Measurements from ENCODE around the gene ROBO1.

The ROBO1 gene

DNA sequence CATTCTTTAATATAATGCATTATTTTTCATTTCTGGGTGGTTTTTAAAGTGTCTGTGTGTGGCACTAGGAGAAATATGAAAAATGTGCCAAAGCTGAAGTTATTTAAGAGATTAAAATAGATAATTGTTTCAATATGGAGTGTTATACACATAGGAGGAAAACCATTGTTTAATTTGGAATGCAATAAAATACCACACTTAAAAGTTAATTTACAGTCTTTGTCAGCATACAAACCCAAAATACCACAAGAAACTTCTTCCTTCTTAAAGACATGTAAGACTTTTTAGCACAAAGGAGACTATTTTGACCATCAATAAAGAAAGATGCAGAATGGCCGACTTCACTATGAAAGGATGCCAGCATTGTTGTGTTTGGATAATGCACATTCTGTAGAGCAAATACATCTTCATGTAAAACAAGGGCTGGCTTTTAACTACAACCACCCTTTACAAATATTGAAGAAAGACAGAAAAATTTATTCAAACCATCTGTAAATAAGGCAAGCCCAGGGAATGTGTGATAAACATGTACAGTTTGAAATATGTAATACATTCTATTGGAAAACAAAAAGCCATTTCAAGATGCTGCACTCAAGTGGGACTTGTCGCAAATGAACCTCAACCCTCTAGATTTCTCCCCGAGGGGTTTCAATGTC lies 1146.6 kb downstream of the ROBO1 start:
- Mint-ChIP-seq H3K27ac (no peak overlapping the region), H3K4me1 (ENCODE audit: low read depth) (no peaks in the 10 kb centered on the region), H3K4me3 (no peak overlapping the region), H3K9me3 (ENCODE audit: low read depth) (no peaks in the 10 kb centered on the region), H3K36me3 (no peaks in the 10 kb centered on the region), H3K27me3 (no peaks in the 10 kb centered on the region)

GRCh38 chr3:78614486-78614885 lies 1153.3 kb downstream of the ROBO1 start:
- H3K4me3 Mint-ChIP-seq = no peak overlapping the region
- H3K9me3 Mint-ChIP-seq (ENCODE audit: low read depth) = no peaks in the 10 kb centered on the region

GRCh38 chr3:78613421-78613879 lies 1154.3 kb downstream of the ROBO1 start:
- H3K27ac Mint-ChIP-seq = no peak overlapping the region
- no peaks in the 10 kb centered on the region for H3K36me3 Mint-ChIP-seq
- H3K4me1 Mint-ChIP-seq (ENCODE audit: low read depth) = no peaks in the 10 kb centered on the region
- no peaks in the 10 kb centered on the region for H3K27me3 Mint-ChIP-seq
- H3K9me3 Mint-ChIP-seq (ENCODE audit: low read depth) = no peaks in the 10 kb centered on the region
- H3K4me3 Mint-ChIP-seq = no peak overlapping the region

More at GRCh38 chr3:78614486-78614885, 1153.3 kb downstream of the ROBO1 start:
- Mint-ChIP-seq H3K36me3 (no peaks in the 10 kb centered on the region), H3K27me3 (no peaks in the 10 kb centered on the region), H3K27ac (no peak overlapping the region), H3K4me1 (ENCODE audit: low read depth) (no peaks in the 10 kb centered on the region)

GRCh38 chr3:78611278-78611677 lies 1156.5 kb downstream of the ROBO1 start:
- no peak overlapping the region for H3K27ac Mint-ChIP-seq
- H3K27me3 Mint-ChIP-seq = no peaks in the 10 kb centered on the region
- H3K4me1 Mint-ChIP-seq (ENCODE audit: low read depth) = no peaks in the 10 kb centered on the region
- no peaks in the 10 kb centered on the region for H3K9me3 Mint-ChIP-seq (ENCODE audit: low read depth)
- no peak overlapping the region for H3K4me3 Mint-ChIP-seq
- no peaks in the 10 kb centered on the region for H3K36me3 Mint-ChIP-seq

- Mint-ChIP-seq H3K9me3 (ENCODE audit: low read depth) (no peaks in the 10 kb centered on the region), H3K27me3 (no peaks in the 10 kb centered on the region), H3K27ac (no peak overlapping the region), H3K36me3 (no peaks in the 10 kb centered on the region), H3K4me1 (ENCODE audit: low read depth) (no peaks in the 10 kb centered on the region), H3K4me3 (no peak overlapping the region)
These were observed 1157.2 kb downstream of the ROBO1 start for GRCh38 chr3:78610462-78611125.

GRCh38 chr3:78606756-78607155 lies 1161.0 kb downstream of the ROBO1 start:
- Mint-ChIP-seq H3K27ac (no peak overlapping the region), H3K4me1 (ENCODE audit: low read depth) (no peaks in the 10 kb centered on the region), H3K36me3 (no peaks in the 10 kb centered on the region), H3K4me3 (no peak overlapping the region), H3K27me3 (no peaks in the 10 kb centered on the region), H3K9me3 (ENCODE audit: low read depth) (no peaks in the 10 kb centered on the region)

DNA sequence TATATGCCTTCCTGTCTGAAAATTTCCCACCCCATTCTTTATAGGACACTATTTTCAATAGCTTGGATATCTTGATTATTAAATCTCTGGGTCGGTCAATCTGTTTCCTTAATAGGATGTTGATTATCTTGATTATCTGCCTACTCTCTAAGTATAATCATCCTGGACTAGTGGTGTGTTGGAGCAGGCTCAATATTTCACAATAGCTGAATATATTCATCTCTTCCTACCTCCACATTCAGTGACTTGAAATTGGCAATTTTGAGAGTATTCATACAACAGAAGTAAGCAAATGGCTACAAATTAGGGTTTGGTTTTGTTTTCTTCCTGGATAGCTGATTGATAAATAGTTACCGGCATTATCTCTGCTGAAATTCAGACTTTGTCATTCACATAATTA lies 1162.6 kb downstream of the ROBO1 start:
- no peaks in the 10 kb centered on the region for H3K27me3 Mint-ChIP-seq
- H3K4me1 Mint-ChIP-seq (ENCODE audit: low read depth) = no peaks in the 10 kb centered on the region
- no peaks in the 10 kb centered on the region for H3K36me3 Mint-ChIP-seq
- no peak overlapping the region for H3K27ac Mint-ChIP-seq
- no peak overlapping the region for H3K4me3 Mint-ChIP-seq
- no peaks in the 10 kb centered on the region for H3K9me3 Mint-ChIP-seq (ENCODE audit: low read depth)

GRCh38 chr3:78604341-78604740 lies 1163.5 kb downstream of the ROBO1 start:
- Mint-ChIP-seq H3K4me1 (ENCODE audit: low read depth) (no peaks in the 10 kb centered on the region), H3K9me3 (ENCODE audit: low read depth) (no peaks in the 10 kb centered on the region), H3K27ac (no peak overlapping the region), H3K36me3 (no peaks in the 10 kb centered on the region), H3K4me3 (no peak overlapping the region), H3K27me3 (no peaks in the 10 kb centered on the region)

DNA sequence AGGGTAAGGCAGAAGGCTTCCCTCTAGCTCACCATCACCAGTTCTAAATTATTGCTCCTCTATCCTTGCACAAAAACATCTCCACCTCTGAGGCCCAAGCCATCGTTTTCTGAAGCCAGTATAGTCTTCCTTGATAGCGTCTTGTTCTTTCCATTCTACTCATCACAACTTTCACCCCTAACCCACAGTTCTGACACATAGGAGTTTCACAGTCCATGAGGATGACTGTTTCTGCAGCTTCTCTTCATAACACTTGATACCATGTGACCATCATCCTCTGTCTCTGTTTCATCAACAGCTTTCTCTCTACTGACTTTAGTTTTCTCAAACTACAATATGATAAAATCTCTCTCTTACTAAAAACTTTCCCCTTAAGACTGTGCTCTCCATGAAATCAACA lies 1166.5 kb downstream of the ROBO1 start:
- Mint-ChIP-seq H3K4me3 (no peak overlapping the region), H3K27ac (no peak overlapping the region), H3K27me3 (no peaks in the 10 kb centered on the region), H3K9me3 (ENCODE audit: low read depth) (no peaks in the 10 kb centered on the region), H3K4me1 (ENCODE audit: low read depth) (no peaks in the 10 kb centered on the region), H3K36me3 (no peaks in the 10 kb centered on the region)

DNA sequence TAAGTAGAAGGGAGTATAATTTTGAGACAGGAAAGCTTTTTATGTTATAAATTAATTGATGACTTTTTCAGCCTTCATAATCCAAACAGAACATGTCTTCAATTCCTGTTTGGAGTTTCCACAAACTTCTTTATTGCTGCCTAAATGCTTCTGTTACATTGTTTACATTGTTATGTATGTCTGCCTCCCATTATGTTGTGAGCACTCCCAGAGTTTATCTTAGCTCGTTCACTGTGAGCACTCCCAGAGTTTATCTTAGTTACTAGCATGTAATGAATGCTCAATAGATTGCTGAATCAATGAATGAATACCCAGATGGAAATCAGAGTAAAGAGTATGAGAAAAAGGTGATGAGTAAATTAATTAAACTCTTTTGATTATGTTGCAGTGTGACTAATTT lies 1178.0 kb downstream of the ROBO1 start:
- H3K9me3 Mint-ChIP-seq (ENCODE audit: low read depth) = peaks cover 4% of the 10 kb centered on the region
- no peak overlapping the region for H3K27ac Mint-ChIP-seq
- H3K4me3 Mint-ChIP-seq = no peak overlapping the region
- no peaks in the 10 kb centered on the region for H3K27me3 Mint-ChIP-seq
- no peaks in the 10 kb centered on the region for H3K36me3 Mint-ChIP-seq
- no peaks in the 10 kb centered on the region for H3K4me1 Mint-ChIP-seq (ENCODE audit: low read depth)

GRCh38 chr3:78588906-78589621 lies 1178.7 kb downstream of the ROBO1 start:
- H3K4me1 Mint-ChIP-seq (ENCODE audit: low read depth) = no peaks in the 10 kb centered on the region
- no peaks in the 10 kb centered on the region for H3K36me3 Mint-ChIP-seq
- no peak overlapping the region for H3K4me3 Mint-ChIP-seq
- H3K27me3 Mint-ChIP-seq = no peaks in the 10 kb centered on the region
- peaks cover 5% of the 10 kb centered on the region for H3K9me3 Mint-ChIP-seq (ENCODE audit: low read depth)
- no peak overlapping the region for H3K27ac Mint-ChIP-seq

DNA sequence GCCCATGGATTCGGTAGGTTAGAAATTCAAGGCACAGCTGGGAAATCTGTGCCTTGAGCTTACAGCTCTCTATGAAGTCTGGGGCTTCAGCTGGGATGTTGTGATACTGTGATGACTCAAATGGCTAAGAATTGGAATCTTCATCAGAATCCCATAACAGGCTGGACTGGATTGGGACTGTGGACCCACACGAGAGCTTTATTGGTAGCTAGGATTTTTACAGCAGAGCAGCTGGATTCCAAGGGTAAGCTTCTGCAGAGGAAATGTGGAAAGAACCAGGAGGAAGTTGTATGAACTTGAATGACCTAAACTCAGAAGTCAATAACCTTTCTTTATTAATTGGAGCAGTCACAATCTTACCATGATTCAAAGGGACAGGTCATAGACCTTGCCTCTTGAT lies 1187.1 kb downstream of the ROBO1 start:
- no peak overlapping the region for H3K27ac Mint-ChIP-seq
- no peaks in the 10 kb centered on the region for H3K27me3 Mint-ChIP-seq
- H3K4me1 Mint-ChIP-seq (ENCODE audit: low read depth) = no peaks in the 10 kb centered on the region
- peaks cover 5% of the 10 kb centered on the region for H3K9me3 Mint-ChIP-seq (ENCODE audit: low read depth)
- no peaks in the 10 kb centered on the region for H3K36me3 Mint-ChIP-seq
- H3K4me3 Mint-ChIP-seq = no peak overlapping the region

DNA sequence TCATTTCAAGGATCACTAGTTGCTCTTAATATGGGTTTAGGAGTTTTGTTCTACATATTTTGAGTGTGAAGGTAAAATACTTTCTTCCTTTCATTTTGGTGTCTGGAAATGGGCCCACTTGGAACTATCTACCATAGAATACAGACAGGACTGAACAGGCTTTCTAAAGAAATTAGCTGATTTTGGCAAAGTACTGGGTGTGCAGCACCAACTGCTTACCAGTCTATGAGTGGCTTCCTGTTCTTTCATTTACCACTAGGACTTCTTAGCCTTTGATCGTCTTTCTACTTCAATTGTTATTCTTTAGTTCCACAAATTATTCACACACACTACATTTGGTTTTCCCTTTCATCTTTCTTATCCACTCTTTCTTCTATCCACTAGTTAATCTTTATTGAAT lies 1196.3 kb downstream of the ROBO1 start:
- H3K27ac Mint-ChIP-seq = no peak overlapping the region
- H3K4me3 Mint-ChIP-seq = no peak overlapping the region
- H3K27me3 Mint-ChIP-seq = peaks cover 2% of the 10 kb centered on the region
- H3K9me3 Mint-ChIP-seq (ENCODE audit: low read depth) = peaks cover 3% of the 10 kb centered on the region
- H3K36me3 Mint-ChIP-seq = no peaks in the 10 kb centered on the region
- H3K4me1 Mint-ChIP-seq (ENCODE audit: low read depth) = no peaks in the 10 kb centered on the region

DNA sequence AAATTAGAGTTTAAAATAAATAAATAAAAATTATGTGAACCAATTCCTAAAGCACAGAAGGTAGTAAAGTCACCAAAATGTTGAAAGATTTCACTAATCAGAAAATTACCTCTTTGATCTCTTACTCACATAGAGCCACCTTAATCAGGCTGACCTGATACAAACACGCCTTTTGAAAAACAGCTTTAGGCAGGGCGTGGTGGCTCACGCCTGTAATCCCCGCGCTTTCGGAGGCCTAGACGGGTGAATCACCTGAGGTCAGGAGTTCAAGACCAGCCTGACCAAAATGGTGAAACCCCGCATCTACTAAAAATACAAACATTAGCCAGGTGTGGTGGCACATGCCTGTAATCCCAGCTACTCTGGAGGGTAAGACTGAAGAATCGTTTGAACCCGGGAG lies 1197.3 kb downstream of the ROBO1 start:
- Mint-ChIP-seq H3K36me3 (no peaks in the 10 kb centered on the region), H3K4me1 (ENCODE audit: low read depth) (no peaks in the 10 kb centered on the region), H3K27me3 (peaks cover 2% of the 10 kb centered on the region), H3K9me3 (ENCODE audit: low read depth) (peaks cover 3% of the 10 kb centered on the region), H3K4me3 (no peak overlapping the region), H3K27ac (no peak overlapping the region)

GRCh38 chr3:78569804-78570203 lies 1198.0 kb downstream of the ROBO1 start:
- peaks cover 3% of the 10 kb centered on the region for H3K9me3 Mint-ChIP-seq (ENCODE audit: low read depth)
- H3K27ac Mint-ChIP-seq = no peak overlapping the region
- no peaks in the 10 kb centered on the region for H3K36me3 Mint-ChIP-seq
- H3K4me3 Mint-ChIP-seq = no peak overlapping the region
- H3K27me3 Mint-ChIP-seq = peaks cover 2% of the 10 kb centered on the region
- H3K4me1 Mint-ChIP-seq (ENCODE audit: low read depth) = no peaks in the 10 kb centered on the region
